Inferior parietal cortex (tissue), 1 donor: ENCODE data around the gene LHFPL4.
"Not testable (repeated sequence)": the region's sequence is repeated elsewhere in the genome, so short reads cannot be mapped to it uniquely, and the experiment has no call there.

Experiments
- DNase-seq: peaks from one replicate; pipeline ENCODE4 v3.0.0-alpha.2; 2016; ENCODE audit errors: extremely low spot score

LHFPL4 gene

GRCh38 chr3:9553021-9553947, at the start of gene LHFPL4:
LHFPL4 (minus strand) TSS chr3:9553822; CDS start chr3:9552679, 1,143 bp downstream.
- no peak for DNase-seq

GRCh38 chr3:9602620-9603019, 49.0 kb upstream of the LHFPL4 start:
- DNase-seq: no peak

GRCh38 chr3:9601006-9601581, 47.5 kb upstream of the LHFPL4 start:
- DNase-seq: not testable (repeated sequence)

- no peak for DNase-seq
These were observed 47.0 kb upstream of the LHFPL4 start for GRCh38 chr3:9600597-9600996.

GRCh38 chr3:9598783-9599387, 45.3 kb upstream of the LHFPL4 start:
- no peak for DNase-seq

- DNase-seq: no peak
These were observed 42.3 kb upstream of the LHFPL4 start for GRCh38 chr3:9595877-9596276.

- not testable (repeated sequence) for DNase-seq
These were observed 38.2 kb upstream of the LHFPL4 start for GRCh38 chr3:9591781-9592180.

- DNase-seq: no peak
These were observed 36.7 kb upstream of the LHFPL4 start for GRCh38 chr3:9590282-9590791.

GRCh38 chr3:9583792-9584191, 30.2 kb upstream of the LHFPL4 start:
- no peak for DNase-seq

GRCh38 chr3:9583371-9583770, 29.7 kb upstream of the LHFPL4 start:
- no peak for DNase-seq

GRCh38 chr3:9582332-9582731, 28.7 kb upstream of the LHFPL4 start:
- DNase-seq: no peak

GRCh38 chr3:9581742-9582141, 28.1 kb upstream of the LHFPL4 start:
- no peak for DNase-seq

- DNase-seq: no peak
These were observed 15.4 kb upstream of the LHFPL4 start for GRCh38 chr3:9569054-9569453.

GRCh38 chr3:9565316-9565715, 11.7 kb upstream of the LHFPL4 start:
- DNase-seq: no peak

GRCh38 chr3:9563851-9564250, 10.2 kb upstream of the LHFPL4 start:
- no peak for DNase-seq

GRCh38 chr3:9560056-9560455, 6.4 kb upstream of the LHFPL4 start:
- DNase-seq: not testable (repeated sequence)

GRCh38 chr3:9553948-9554513, 409 bp upstream of the LHFPL4 start:
- no peak for DNase-seq

- no peak for DNase-seq
These were observed 1.2 kb downstream of the LHFPL4 start for GRCh38 chr3:9552252-9552999.

- DNase-seq: no peak
These were observed 2.6 kb downstream of the LHFPL4 start for GRCh38 chr3:9550999-9551398.

- DNase-seq: no peak
These were observed 4.0 kb downstream of the LHFPL4 start for GRCh38 chr3:9549600-9549999.

GRCh38 chr3:9548991-9549390, 4.6 kb downstream of the LHFPL4 start:
- DNase-seq: no peak
